ENCODE data around the gene SERPINE1. TPM values are rescaled to one million over a fixed set of nuclear protein-coding genes. Genes with fewer than 3 reads are reported as not detected.
A peak's percentile ranks its signal among the peaks of the same experiment; 100 is the strongest.

Gene SERPINE1
- total and polyA plus RNA-seq, 2 of the 13 experiments (the other 11 are each of a cell fraction or from before 2014, with no cell fraction given) = 21.2 to 1,576 TPM

DNA sequence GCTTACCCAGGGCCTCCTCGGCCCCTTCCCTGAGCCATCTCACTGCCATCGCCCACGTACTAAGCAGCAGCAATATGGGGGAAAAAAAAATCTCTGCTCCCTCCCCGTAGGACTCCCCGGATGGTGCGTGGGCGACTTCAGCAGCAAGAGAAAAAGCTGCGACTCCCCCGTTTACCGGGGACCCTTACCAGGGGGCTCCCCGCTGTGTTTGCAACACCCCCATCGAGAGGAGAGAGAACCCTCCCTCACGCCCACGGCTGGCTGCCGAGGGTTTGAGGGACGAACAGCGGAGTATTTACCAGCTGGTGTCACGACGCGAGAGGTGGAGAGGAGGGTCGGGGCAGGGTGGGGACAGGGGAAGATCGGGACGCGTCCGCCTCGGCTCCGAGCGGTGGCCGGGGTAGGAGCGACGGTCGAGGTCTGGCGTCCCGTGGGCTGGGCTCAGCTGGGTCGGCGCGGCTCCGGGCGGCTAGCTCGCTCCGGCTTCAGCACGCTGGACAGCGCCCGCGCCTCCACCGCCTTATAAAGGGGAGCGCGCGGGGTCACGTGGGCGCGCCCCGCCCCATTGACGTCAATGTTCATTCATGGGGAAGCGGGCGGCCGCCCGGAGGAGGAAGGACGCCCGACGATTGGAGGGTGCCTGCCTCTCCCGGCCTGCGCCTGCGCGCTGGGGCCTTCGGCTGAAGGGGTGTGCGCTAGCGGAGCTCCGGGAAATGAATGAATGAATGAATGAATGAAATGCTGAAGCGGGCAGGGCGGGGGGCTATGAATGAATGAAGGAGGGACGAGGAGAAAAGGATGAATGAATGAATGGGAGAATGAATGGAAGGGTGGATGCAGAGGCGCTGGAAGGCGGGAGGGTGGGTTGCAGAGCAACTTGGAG, 38.4 kb downstream of the SERPINE1 start, which contains the start of gene VGF (continued):
- TF ChIP-seq, protein P1, sequence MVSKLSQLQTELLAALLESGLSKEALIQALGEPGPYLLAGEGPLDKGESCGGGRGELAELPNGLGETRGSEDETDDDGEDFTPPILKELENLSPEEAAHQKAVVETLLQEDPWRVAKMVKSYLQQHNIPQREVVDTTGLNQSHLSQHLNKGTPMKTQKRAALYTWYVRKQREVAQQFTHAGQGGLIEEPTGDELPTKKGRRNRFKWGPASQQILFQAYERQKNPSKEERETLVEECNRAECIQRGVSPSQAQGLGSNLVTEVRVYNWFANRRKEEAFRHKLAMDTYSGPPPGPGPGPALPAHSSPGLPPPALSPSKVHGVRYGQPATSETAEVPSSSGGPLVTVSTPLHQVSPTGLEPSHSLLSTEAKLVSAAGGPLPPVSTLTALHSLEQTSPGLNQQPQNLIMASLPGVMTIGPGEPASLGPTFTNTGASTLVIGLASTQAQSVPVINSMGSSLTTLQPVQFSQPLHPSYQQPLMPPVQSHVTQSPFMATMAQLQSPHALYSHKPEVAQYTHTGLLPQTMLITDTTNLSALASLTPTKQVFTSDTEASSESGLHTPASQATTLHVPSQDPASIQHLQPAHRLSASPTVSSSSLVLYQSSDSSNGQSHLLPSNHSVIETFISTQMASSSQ (IDR thresholded peaks at IDR 0.05; ENCODE audit: low read depth) = no peak
- TF ChIP-seq, protein P1 (CRISPR knock-in tag; IDR thresholded peaks at IDR 0.05; ENCODE audit: borderline replicate concordance) = peak; percentile 77
- TF ChIP-seq HDAC1 (CRISPR knock-in tag; IDR thresholded peaks at IDR 0.05) (peak; percentile 94), ZFX (CRISPR knock-in tag; IDR thresholded peaks at IDR 0.05; ENCODE audit: low read depth) (no peak), ZNF749 (CRISPR knock-in tag; IDR thresholded peaks at IDR 0.05; ENCODE audit: borderline replicate concordance) (peak; percentile 100), ZNF460 (CRISPR knock-in tag; IDR thresholded peaks at IDR 0.05; ENCODE audit: borderline replicate concordance) (no peak), ZNF850 (CRISPR knock-in tag; conservative IDR thresholded peaks at IDR 0.05) (no peak)
- TF ChIP-seq, protein P2, sequence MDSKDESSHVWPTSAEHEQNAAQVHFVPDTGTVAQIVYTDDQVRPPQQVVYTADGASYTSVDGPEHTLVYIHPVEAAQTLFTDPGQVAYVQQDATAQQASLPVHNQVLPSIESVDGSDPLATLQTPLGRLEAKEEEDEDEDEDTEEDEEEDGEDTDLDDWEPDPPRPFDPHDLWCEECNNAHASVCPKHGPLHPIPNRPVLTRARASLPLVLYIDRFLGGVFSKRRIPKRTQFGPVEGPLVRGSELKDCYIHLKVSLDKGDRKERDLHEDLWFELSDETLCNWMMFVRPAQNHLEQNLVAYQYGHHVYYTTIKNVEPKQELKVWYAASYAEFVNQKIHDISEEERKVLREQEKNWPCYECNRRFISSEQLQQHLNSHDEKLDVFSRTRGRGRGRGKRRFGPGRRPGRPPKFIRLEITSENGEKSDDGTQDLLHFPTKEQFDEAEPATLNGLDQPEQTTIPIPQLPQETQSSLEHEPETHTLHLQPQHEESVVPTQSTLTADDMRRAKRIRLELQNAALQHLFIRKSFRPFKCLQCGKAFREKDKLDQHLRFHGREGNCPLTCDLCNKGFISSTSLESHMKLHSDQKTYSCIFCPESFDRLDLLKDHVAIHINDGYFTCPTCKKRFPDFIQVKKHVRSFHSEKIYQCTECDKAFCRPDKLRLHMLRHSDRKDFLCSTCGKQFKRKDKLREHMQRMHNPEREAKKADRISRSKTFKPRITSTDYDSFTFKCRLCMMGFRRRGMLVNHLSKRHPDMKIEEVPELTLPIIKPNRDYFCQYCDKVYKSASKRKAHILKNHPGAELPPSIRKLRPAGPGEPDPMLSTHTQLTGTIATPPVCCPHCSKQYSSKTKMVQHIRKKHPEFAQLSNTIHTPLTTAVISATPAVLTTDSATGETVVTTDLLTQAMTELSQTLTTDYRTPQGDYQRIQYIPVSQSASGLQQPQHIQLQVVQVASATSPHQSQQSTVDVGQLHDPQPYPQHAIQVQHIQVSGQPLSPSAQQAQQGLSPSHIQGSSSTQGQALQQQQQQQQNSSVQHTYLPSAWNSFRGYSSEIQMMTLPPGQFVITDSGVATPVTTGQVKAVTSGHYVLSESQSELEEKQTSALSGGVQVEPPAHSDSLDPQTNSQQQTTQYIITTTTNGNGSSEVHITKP (CRISPR knock-in tag; IDR thresholded peaks at IDR 0.05; ENCODE audit: low read depth) = peak; percentile 71; the same call in 1 of the 2 replicates
- TF ChIP-seq, protein P3, sequence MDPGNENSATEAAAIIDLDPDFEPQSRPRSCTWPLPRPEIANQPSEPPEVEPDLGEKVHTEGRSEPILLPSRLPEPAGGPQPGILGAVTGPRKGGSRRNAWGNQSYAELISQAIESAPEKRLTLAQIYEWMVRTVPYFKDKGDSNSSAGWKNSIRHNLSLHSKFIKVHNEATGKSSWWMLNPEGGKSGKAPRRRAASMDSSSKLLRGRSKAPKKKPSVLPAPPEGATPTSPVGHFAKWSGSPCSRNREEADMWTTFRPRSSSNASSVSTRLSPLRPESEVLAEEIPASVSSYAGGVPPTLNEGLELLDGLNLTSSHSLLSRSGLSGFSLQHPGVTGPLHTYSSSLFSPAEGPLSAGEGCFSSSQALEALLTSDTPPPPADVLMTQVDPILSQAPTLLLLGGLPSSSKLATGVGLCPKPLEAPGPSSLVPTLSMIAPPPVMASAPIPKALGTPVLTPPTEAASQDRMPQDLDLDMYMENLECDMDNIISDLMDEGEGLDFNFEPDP (CRISPR knock-in tag; conservative IDR thresholded peaks at IDR 0.05) = peak; percentile 98; the same call in 1 of the 2 replicates
- TF ChIP-seq, protein P4, sequence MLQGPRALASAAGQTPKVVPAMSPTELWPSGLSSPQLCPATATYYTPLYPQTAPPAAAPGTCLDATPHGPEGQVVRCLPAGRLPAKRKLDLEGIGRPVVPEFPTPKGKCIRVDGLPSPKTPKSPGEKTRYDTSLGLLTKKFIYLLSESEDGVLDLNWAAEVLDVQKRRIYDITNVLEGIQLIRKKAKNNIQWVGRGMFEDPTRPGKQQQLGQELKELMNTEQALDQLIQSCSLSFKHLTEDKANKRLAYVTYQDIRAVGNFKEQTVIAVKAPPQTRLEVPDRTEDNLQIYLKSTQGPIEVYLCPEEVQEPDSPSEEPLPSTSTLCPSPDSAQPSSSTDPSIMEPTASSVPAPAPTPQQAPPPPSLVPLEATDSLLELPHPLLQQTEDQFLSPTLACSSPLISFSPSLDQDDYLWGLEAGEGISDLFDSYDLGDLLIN (CRISPR knock-in tag; IDR thresholded peaks at IDR 0.05; ENCODE audit: borderline replicate concordance) = peak; percentile 97; the same call in 1 of the 2 replicates
- TF ChIP-seq, protein P5, sequence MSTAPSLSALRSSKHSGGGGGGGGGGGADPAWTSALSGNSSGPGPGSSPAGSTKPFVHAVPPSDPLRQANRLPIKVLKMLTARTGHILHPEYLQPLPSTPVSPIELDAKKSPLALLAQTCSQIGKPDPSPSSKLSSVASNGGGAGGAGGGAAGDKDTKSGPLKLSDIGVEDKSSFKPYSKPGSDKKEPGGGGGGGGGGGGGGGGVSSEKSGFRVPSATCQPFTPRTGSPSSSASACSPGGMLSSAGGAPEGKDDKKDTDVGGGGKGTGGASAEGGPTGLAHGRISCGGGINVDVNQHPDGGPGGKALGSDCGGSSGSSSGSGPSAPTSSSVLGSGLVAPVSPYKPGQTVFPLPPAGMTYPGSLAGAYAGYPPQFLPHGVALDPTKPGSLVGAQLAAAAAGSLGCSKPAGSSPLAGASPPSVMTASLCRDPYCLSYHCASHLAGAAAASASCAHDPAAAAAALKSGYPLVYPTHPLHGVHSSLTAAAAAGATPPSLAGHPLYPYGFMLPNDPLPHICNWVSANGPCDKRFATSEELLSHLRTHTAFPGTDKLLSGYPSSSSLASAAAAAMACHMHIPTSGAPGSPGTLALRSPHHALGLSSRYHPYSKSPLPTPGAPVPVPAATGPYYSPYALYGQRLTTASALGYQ (CRISPR knock-in tag; IDR thresholded peaks at IDR 0.05) = peak; percentile 91
- TF ChIP-seq, protein P6, sequence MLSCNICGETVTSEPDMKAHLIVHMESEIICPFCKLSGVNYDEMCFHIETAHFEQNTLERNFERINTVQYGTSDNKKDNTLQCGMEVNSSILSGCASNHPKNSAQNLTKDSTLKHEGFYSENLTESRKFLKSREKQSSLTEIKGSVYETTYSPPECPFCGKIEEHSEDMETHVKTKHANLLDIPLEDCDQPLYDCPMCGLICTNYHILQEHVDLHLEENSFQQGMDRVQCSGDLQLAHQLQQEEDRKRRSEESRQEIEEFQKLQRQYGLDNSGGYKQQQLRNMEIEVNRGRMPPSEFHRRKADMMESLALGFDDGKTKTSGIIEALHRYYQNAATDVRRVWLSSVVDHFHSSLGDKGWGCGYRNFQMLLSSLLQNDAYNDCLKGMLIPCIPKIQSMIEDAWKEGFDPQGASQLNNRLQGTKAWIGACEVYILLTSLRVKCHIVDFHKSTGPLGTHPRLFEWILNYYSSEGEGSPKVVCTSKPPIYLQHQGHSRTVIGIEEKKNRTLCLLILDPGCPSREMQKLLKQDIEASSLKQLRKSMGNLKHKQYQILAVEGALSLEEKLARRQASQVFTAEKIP (CRISPR knock-in tag; IDR thresholded peaks at IDR 0.05; ENCODE audit: borderline replicate concordance) = no peak

All from HepG2 (cell line).